Stimulated activated CD4-positive, alpha-beta T cell treated with anti-CD3 and anti-CD28 coated beads, TNF-alpha, amount 100 ng/mL, for 4 hours (primary cell): Measurements from ENCODE around the gene CHERP.
"Not testable (repeated sequence)": the region's sequence is repeated elsewhere in the genome, so short reads cannot be mapped to it uniquely, and the experiment has no call there.

Experiments
- DNase-seq, 3 experiments: peaks; one replicate each; pipeline ENCODE4 v3.0.0-alpha.2; 2020; ENCODE audit warnings: low read depth in 3 of 3

CHERP gene

GRCh38 chr19:16543734-16544133 is 1.5 kb upstream of the CHERP start:
- not testable (repeated sequence) for DNase-seq

DNA sequence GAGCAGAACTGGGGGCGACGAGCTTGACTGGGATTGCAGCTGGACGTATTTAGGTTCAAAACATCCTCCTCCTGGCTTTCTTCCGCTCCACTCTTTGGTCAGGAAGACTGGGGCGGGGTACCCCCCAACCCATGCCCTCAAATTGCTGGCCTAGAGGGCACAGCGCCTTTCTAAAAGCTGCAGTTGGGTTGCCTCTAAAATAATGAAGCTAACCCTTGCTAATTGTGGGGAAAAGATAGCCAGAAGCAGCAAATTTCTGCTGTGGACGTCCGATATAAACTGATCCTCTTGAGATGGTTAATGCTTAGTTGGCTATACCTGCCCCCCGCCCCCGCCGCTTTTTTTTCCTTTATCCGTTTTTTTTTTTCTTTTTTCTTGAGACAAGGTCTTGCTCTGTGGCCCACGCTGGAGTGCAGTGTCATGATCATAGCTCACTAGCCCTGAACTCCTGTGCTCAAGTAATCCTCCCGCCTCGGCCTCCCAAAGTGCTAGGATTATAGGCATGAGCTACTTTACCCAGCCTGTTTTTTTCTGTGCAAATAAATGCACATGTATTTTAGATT is 754 bp upstream of the CHERP start:
- no peak for DNase-seq

DNA sequence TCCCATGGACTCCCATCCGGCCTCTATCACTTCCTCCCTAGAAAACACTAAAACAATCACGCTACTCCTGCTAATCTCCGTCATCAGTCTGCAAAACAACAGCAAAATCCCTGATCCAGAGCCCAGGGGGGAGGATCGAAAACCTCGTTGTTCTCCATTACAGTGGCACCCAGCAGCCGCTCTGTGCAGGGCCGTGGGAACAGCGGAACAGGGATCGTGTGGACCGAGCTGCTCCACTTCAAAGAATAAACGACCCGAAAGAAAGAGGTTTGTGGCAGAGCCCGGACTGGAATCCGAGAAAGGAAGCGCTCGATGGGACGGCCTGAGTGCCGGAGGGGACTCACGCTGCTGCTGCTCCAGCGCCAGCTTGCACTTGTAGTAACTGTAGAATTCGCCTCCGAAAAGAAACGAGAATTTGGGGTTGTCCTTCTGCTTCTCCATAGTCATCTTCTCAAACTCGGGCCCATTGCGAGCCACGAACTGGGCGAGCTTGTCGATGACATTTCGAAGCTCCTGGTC is 652 bp downstream of the CHERP start:
- no peak for DNase-seq

DNA sequence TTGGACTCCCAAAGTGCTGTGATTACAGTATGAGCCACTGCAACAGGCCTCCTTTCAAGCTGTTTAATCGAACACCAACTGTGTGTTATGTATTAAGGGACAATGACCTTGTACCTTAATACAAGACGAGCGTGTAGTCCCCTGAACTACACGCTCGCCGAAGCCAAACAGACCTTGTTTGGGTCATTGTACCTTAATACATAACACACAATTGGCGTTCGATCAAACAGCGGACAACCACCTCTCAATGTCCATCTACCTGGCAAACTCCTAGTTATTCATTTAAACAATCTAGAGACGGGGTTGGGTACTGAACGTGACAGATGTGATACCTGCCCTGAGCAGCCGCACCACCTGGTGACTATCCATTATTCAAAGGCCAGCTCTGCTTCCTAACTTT is 1.3 kb downstream of the CHERP start:
- no peak for DNase-seq

GRCh38 chr19:16537111-16537510 is 5.1 kb downstream of the CHERP start:
- DNase-seq: no peak

DNA sequence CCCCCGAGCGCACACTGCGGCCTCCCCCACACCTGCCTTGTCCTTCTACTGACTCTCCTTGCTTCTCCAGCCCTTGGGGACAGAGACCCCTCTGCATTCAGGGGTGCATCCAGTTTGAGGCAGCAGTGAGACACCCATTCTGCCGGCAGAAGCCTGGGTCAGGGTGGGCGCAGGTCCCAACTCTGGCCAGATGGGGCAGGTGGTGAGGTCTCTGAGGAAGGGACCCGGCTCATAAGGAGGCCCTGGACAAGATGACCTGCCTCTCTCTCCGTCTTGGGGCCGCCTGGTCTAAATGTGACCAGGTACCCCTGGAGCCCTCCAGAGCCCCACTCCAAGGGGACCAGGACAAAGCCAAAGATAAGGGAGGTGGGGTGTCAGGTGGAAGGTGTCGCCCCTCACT is 6.1 kb downstream of the CHERP start:
- no peak for DNase-seq

GRCh38 chr19:16535381-16535780 is 6.9 kb downstream of the CHERP start:
- DNase-seq: no peak

- no peak for DNase-seq
These were observed 9.6 kb downstream of the CHERP start for GRCh38 chr19:16532440-16533234.

- DNase-seq: no peak
These were observed 10.9 kb downstream of the CHERP start for GRCh38 chr19:16531380-16531669.

DNA sequence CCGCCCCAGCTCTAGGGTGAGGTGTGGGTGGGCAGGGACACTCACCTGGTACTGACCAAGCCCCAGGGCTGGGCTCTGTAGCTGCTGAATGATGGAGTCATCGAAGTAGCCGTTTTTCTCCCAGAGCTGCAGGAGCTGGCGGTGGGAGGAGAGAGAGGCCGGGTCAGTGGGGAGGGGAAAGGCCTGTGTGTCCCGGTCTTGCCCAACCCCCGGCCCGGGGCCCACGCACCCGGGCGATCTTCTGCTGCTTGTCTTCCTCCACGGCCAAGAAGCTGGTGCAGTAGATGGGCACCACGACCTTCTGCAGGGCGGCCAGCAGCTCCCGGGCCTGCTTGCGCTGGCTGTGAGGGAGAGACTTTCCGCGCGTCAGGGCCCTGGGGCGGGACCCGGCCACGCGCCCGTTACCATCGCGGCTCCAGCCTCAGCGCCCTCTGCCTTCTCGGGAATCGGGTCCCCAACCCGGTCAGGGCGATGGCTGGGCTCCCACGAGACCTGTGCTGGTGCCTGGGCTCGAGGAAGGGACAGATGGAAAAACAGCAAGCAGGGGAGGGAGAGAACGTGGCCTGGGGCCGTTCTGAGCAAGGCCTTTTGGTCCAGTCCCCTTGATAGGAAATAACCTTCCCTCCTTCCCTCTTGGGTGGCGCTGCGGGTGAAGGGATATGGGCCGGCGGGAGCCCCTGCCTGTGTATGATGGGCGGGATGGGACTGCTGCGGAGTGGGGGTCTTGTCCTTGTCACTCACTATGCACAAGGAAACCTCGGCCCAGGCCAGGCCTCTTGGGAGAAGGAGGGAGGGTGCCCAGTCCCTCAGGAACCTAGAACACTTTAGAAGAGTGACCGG is 11.5 kb downstream of the CHERP start:
- DNase-seq: no peak

- DNase-seq: no peak
These were observed 12.6 kb downstream of the CHERP start for GRCh38 chr19:16529466-16530144.

GRCh38 chr19:16527971-16528521 is 14.2 kb downstream of the CHERP start:
- DNase-seq: no peak

GRCh38 chr19:16527334-16527935 is 14.8 kb downstream of the CHERP start:
- no peak for DNase-seq

DNA sequence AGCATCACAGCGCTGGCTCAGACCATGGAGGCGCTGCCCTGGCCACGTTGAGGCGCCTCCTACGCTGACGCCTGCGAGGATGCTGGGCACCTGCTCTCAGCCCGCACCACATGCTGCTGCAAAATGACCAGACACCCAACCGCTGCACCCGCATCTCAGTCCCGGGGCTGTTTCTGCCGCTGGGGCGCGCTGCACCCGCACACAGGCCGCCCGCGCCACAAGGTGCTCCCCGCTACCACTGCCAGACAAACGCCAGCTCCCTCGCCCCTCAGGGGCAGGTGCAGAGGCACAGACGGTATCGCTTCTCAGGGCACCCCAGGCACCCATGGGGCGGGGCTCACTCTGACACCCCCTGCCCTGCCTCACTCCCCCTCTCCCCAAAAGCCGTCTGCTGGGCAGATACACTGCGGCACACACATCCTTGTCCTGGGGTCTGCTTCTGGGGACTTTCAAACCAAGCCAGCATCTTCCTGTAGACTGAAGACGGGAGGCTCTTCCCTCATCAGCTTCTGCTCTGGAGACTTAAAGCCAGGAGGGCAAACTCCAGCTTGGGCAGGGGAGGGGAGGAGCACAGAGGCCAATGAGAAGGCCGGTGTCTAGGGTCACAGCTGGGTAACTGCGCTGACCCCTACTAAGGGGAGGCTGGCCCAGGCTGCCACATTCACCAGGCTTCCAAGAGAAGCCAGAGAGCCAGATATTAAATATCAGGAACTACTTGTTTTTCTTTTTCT is 16.3 kb downstream of the CHERP start:
- DNase-seq: no peak

GRCh38 chr19:16524991-16525734 is 17.1 kb downstream of the CHERP start:
- no peak for DNase-seq

DNA sequence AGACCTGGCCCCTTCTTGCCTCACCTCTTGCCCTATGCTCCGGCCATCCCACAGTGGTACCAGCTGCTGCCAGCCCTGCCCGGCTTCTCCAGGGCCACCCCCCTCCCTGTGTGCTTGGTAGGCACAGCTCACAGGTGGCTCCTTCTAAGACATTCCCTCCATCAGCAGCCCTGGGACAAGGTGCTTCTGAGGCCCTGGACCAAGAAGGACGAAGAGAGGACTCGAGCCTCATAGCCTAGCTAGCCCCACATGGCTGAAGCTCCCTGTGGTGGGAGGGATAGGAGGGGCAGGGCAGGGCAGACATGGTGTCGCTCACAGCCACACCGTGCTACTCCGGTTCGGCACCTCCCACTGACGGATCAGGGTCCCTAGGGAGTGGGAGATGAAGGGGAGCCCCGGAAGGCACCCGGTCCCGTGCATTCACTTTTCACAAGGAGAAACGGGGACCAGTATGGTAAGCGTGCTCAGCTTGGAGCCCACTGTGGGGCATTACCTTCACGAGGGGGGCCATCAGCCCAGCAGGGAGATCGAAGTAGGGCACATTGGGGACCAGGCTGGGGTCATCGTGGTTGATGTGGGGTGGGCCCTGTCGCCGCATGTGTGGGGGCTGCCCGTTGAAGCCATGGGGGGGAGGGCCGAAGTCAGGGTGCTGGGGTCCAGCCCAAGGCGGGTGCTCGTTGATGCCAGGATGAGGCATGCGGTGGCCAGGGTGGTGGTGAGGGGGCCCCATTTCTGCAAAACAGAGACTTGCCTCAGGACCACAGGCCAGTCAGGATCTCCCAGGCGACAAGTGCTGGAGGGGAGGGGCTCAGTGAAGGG is 19.5 kb downstream of the CHERP start:
- DNase-seq: no peak

GRCh38 chr19:16521715-16522289 is 20.4 kb downstream of the CHERP start:
- DNase-seq: no peak

- DNase-seq: no peak
These were observed 21.1 kb downstream of the CHERP start for GRCh38 chr19:16520986-16521624.
